Activated gamma-delta T cell treated with anti-CD3 and anti-CD28 coated beads, Interleukin-2, amount 50 U/mL, for 16 hours (primary cell): ENCODE measurements around the gene GOLGA6L2.
"Not testable (repeated sequence)": the region's sequence is repeated elsewhere in the genome, so short reads cannot be mapped to it uniquely, and the experiment has no call there.

ENCODE experiments used
- DNase-seq: peaks from one replicate; pipeline ENCODE4 v3.0.0-alpha.2; 2020; ENCODE audit warnings: low read depth

Gene GOLGA6L2

DNA sequence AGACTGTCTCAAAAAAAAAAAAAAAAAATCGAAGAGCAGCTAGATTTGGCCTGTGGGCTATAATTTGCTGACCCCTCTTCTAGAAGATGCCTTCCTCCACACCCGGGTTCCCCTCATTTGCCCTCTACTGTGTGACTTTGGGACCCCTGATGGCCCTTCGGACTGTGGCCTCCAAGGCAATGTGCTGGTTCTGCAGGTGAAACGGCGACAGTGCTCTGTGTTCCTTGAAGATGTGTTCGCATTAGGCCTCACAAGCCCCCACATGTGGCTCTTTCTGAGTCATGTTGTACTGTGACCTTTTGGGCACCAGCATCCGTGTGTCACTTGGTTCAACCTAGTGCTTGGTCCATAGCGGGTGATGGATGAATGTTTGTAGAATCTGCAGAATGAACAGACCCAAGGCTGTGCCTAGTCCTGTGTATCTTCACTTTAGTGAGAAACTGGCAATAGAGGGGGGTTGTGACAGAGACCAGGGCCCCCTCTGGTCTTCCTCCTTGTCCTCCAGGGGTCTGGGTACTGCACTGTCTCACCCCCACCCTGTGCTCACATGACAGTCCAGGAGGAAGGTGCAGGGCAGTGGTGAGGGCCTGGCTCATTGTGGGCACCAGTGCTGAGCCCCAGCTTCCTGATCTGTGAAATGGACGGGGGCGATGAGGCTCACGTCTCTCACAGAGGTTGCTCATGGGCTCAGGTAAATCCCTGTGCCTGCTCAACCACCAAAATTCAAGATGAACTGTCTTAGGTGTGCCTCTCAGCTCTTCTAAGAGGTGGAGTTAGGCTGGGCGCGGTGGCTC lies 22.7 kb downstream of the GOLGA6L2 start:
- no peak for DNase-seq

- no peak for DNase-seq
Observed at GRCh38 chr15:23422946-23423708, 23.9 kb downstream of the GOLGA6L2 start.

DNA sequence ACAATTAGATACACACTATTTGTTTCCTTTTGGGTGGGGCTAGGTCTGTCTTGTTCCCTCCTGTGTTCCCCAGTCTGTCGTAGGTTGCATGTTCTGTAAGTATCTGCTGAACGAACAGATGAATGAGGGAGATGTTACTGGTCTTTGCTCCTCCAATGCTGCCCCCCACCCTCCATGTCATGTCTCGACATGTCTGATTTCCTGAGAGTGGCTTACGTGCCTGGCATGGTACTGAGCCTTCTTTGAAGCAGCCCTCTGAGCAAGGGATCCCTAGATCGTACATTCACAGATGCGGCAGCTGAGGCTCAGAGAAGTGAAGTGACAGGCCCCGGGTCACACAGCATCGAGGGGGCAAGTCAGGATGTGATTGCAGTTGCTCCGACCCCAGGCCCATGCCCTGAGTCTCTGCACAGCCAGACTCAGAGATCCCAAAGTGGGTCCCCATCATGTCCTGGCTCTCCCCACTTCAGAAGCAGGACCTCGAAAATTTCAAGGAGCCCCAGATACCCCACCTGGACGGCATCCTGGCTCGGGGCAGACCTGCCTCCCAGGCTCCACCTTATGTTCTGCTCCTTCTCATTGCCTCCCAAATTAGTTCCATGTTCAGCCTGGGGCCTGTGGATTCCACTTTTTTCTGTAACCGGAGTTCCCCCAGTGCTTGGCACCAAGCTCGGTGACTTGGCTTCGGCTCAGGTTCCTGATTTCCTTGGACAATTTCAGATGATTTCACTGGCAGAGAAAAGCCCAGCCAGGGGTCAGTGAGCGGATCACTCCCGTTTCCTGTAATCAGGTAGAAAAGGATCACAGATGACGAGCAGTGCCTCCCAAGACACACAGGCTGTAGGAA lies 24.7 kb downstream of the GOLGA6L2 start:
- no peak for DNase-seq

- DNase-seq, result no peak
Observed at GRCh38 chr15:23420806-23421575, 26.1 kb downstream of the GOLGA6L2 start.

DNA sequence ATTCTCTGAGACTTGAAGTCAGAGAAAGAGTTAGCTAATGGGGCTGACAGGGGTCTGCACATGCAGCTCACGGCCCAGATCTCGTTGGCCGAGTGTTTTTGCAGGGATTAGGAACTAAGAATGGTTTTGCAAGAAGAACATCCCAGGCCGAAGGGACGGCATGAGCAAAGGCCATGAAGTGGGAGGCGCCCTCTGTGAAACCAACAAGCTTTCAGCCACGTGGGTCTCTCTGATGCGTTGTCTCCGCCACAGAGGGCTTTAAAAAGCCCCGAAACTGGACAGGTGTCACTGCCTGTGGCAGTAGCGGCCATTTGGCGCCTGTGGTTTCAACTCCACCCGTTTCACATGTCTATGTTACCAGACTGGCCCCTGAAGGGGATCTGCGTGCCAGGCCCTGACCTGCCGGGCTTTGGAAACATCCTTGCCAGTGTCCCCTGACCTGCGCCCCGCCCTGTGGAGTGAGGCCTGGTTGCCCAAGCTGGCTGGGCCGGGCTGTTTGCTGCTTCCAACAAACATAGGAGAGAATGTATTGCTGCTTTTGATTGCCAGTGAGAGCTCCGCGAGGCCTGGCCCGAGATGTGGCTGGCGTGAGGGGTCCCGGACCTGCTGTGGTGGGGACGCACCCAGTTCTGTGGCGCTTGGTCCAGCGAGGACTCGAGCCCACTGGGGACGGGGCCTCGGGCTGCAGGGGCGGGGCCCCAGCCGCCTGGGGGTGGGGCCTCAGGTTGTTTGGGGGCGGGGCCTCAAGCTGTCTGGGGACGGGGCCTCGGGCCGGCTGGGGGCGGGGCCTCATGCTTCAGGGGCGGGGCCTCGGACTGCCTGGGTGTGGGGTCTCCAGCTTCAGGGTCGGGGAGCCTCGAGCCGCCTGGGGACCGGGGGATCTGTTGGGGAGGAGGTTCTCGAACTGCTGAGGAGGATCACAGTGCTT lies 30.4 kb downstream of the GOLGA6L2 start:
- DNase-seq, result no peak

- not testable (repeated sequence) for DNase-seq
Observed at GRCh38 chr15:23415866-23416265, 31.2 kb downstream of the GOLGA6L2 start.

- DNase-seq, result no peak
Observed at GRCh38 chr15:23415321-23415865, 31.6 kb downstream of the GOLGA6L2 start.

GRCh38 chr15:23412881-23413600 lies 34.0 kb downstream of the GOLGA6L2 start:
- DNase-seq, result not testable (repeated sequence)

- DNase-seq, result no peak
Observed at GRCh38 chr15:23411841-23412240, 35.2 kb downstream of the GOLGA6L2 start.

DNA sequence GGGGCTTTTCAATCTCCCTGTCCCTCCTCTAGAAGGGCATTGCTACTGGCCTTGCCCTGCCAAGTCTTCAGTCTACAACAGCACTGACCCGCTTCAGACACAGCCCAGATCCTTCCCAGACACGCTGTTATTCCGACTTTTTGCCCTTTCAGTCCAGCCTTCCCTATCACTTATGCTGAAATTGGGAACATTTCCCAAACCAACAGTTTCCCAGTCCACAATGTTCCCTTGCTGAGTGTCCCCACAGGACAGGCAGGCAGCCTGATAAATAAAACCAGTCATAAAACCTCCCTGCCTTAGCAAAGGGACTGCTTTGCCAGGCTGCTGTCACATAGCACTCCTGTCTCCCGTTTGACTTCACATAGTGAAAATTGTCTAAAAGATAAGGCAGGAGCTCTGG lies 43.5 kb downstream of the GOLGA6L2 start:
- DNase-seq, result no peak

- no peak for DNase-seq
Observed at GRCh38 chr15:23402544-23402943, 44.5 kb downstream of the GOLGA6L2 start.

DNA sequence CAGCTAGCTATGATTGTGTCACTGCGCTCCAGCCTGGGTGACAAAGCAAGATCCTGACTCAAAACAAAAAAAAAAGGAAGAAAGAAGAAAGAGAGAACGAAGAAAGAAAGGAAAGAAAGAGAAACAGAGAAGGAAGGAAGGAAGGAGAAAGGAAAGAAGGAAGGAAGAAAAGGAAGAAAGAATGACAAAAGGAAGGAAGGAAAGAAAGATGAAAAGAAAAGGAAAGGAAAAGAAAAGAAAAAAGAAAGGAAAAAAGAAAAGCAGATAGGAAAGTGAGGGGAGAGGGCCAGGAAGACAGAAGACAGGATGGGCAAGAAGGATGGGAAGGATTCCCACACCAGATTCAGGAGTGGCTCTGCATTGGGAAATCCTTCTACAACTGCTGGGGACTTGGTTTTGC lies 44.9 kb downstream of the GOLGA6L2 start:
- no peak for DNase-seq

GRCh38 chr15:23401627-23402026 lies 45.4 kb downstream of the GOLGA6L2 start:
- no peak for DNase-seq

DNA sequence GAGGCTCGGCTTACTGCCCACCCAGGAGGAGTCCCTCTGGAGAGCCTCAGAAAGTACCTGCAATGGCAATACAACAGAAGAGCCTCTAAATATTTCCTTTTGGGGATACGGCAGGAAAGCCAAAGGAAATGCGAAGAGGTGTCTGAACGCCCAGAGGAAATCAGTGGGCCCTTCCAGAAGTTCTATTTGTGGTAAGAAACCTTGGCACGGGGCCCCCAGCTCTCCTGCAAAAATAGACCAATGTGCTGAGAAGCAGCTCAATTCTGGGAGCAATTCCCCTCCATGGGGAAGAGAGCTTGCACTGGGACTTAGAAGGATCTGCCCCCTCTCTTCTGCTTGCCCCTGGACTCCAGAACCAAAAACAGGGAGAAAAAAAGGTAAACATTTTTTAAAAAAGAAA lies 47.8 kb downstream of the GOLGA6L2 start:
- DNase-seq, result not testable (repeated sequence)

DNA sequence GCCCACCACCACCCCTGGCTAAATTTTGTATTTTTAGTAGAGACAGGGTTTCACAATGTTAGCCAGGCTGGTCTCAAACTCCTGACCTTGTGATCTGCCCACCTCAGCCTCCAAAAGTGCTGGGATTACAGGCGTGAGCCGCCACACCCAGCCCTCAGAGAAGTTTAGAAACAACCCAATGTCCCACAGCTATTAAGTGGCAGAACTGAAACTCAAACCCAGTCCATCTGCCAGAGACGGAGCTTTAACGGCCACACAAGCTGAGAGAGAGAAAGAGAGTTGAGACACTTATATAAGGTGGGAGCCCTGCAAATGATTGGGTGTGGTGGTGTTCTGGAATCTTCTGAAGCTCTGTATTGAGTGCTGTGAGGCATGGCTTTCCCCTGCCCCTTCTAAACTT lies 48.7 kb downstream of the GOLGA6L2 start:
- not testable (repeated sequence) for DNase-seq

- DNase-seq, result no peak
Observed at GRCh38 chr15:23397779-23398178, 49.3 kb downstream of the GOLGA6L2 start.

DNA sequence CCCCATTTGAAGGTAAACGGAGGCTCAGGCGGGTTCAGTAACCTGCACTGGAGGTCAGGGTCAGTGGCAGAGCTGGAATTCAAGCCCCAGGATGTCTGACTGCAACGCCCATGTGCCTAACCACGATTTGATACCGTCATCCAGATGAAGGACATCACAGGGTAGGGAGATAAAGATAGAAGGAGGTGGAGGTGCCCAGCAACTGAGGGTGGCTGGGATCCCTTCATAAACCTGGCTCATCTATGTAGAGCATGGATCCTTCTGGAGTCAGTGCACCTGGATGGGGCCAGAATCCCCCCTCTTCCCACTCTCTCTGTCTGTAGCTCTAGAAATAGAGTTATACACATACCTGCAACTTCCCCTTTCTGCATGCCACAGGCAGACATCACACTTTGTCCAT lies 51.2 kb downstream of the GOLGA6L2 start:
- no peak for DNase-seq

DNA sequence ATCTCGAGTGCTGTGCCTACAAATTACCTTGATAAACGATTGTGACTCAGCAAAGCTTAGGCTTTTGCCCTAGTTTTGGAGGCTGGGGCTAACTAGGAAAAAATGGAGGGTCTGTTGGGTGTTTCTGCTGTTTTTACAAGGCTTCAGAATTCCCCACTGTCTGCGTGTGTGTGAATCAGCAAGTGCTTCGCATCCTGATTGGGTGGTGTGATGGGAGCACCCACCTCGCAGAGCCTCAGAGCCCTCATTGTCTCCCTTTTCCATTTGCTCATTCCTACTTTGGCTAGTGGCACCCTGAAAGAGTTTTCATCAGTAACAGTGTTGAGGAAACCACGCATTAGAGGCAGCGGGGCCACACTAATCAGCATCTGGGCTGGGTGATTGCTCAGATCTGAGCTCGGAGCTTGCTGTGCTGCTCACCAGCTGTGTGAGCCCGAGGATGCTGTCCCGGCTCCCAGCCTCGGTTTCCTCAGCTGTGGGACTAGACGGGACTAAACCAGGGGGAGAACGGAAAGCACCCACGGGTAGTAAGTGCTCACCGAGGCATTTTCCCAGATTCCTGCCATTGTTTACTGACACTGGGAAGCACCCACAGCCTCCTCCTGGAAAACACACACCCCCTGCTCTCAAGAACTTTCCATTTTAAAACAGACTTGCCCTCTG lies 51.9 kb downstream of the GOLGA6L2 start:
- DNase-seq, result no peak
